ENCODE data around the gene LANCL1. TPM values are rescaled to one million over a fixed set of nuclear protein-coding genes. Genes with fewer than 3 reads are reported as not detected.

Gene LANCL1
- polyA plus RNA-seq, 1 of the 3 experiments (the other 2 are of a cell fraction) = 34.3 TPM

DNA sequence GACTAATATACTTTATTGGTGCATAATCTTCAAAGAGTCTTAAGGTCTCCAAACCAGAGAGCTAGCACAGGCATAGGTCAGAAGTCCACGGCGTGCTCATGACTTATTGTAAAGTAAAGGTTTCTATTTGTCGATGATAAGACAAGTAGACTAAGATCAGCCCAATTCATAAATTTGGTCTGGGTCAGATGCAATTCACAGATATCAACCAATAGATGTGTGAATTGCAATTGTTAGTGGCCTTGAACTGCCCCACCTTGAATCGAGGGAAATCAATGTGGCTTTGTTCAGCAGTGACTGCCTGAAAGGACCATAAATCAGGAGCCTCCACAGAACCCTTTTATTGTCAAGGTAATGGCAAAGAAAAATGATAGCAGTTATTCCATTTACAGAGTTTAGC lies 40.7 kb upstream of the LANCL1 start:
- Histone ChIP-seq H4K20me1 (ENCODE audit: insufficient read depth) (no peaks in the 10 kb centered on the region), H3F3A (replicated peaks; ENCODE audit: insufficient read depth) (no peaks in the 10 kb centered on the region), H3K79me2 (ENCODE audit: insufficient read depth) (no peaks in the 10 kb centered on the region), H3K27ac (ENCODE audit: low read depth in 2 of 2, low read length in 1 of 2) (no peak overlapping the region), H3K36me3 (replicated peaks in 1 of 2; ENCODE audit: control insufficient read depth in 1 of 2, insufficient read depth in 2 of 2, low read length in 1 of 2) (no peaks in the 10 kb centered on the region), H3K9me3 (no peaks in the 10 kb centered on the region), H2AFZ (ENCODE audit: low read depth) (no peak overlapping the region), H3K9me2 (no peaks in the 10 kb centered on the region), H3K4me3 (ENCODE audit: low read depth in 2 of 2, low read length in 1 of 2) (no peak overlapping the region), H3K4me1 (ENCODE audit: control insufficient read depth in 1 of 2, insufficient read depth in 2 of 2, low read depth in 1 of 2, low read length in 1 of 2) (no peaks in the 10 kb centered on the region), H3K27me3 (ENCODE audit: insufficient read depth) (no peaks in the 10 kb centered on the region), H3K9ac (no peak overlapping the region), H3K4me2 (no peak overlapping the region)
- no peak for DNase-seq
- ChIA-PET POLR2A (no interaction called here), CTCF (no interaction called here)
- WGBS (ENCODE audit: low lambda C conversion rate) = 70% methylated on average over 4 of the region's 4 CpGs
- TF ChIP-seq RAD21 (IDR thresholded peaks at IDR 0.05; ENCODE audit: low read length) (no peak), MXI1 (IDR thresholded peaks at IDR 0.05; ENCODE audit: low read depth, low read length) (no peak), ELF1 (IDR thresholded peaks at IDR 0.05) (no peak), MEF2A (IDR thresholded peaks at IDR 0.05; ENCODE audit: borderline replicate concordance, low read depth) (no peak), SIN3A (IDR thresholded peaks at IDR 0.05; ENCODE audit: borderline replicate concordance, low read depth, low read length) (no peak), GABPA (IDR thresholded peaks at IDR 0.05; ENCODE audit: low read depth) (no peak), GATA2 (CRISPR knock-in tag; IDR thresholded peaks at IDR 0.05) (no peak)
- TF ChIP-seq, protein P1, sequence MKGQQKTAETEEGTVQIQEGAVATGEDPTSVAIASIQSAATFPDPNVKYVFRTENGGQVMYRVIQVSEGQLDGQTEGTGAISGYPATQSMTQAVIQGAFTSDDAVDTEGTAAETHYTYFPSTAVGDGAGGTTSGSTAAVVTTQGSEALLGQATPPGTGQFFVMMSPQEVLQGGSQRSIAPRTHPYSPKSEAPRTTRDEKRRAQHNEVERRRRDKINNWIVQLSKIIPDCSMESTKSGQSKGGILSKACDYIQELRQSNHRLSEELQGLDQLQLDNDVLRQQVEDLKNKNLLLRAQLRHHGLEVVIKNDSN (IDR thresholded peaks at IDR 0.05; ENCODE audit: borderline replicate concordance, low read depth) = no peak
- TF ChIP-seq, protein P2, sequence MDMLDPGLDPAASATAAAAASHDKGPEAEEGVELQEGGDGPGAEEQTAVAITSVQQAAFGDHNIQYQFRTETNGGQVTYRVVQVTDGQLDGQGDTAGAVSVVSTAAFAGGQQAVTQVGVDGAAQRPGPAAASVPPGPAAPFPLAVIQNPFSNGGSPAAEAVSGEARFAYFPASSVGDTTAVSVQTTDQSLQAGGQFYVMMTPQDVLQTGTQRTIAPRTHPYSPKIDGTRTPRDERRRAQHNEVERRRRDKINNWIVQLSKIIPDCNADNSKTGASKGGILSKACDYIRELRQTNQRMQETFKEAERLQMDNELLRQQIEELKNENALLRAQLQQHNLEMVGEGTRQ (IDR thresholded peaks at IDR 0.05; ENCODE audit: borderline replicate concordance, low read depth, low read length) = no peak

DNA sequence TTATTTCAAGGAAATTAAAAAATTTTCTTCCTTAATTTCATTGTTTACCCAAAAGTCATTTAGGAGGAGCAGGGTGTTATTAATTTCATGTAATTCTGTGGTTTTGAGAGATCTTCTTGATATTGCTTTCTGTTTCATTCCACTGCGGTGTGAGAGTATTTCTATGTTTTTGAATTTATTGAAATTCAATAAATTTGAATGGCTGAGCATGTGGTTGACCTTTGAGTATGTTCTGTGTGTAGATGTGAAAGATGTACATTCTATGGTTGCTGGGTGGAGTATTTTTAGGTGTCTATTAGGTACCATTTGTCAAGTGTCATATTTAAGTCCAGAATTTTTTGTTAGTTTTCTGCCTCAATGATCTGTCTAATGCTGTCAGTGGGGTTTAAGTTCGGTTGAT lies 39.4 kb upstream of the LANCL1 start:
- CTCF ChIA-PET = no interaction called here
- POLR2A ChIA-PET = no interaction called here

More for the DNA sequence above, 39.4 kb upstream of the LANCL1 start:
- H3K27me3 ChIP-seq (ENCODE audit: insufficient read depth) = no peaks in the 10 kb centered on the region
- no peak overlapping the region for H3K4me3 ChIP-seq (ENCODE audit: low read depth in 2 of 2, low read length in 1 of 2)
- DNase-seq = no peak
- no peak overlapping the region for H3K27ac ChIP-seq (ENCODE audit: low read depth in 2 of 2, low read length in 1 of 2)
- H2AFZ ChIP-seq (ENCODE audit: low read depth) = no peak overlapping the region
- H3K4me2 ChIP-seq = no peak overlapping the region
- WGBS (ENCODE audit: low lambda C conversion rate) = 40% methylated on average over 2 of the region's 2 CpGs
- H3K9me3 ChIP-seq = no peaks in the 10 kb centered on the region
- no peaks in the 10 kb centered on the region for H3K79me2 ChIP-seq (ENCODE audit: insufficient read depth)
- H3K36me3 ChIP-seq (replicated peaks in 1 of 2; ENCODE audit: control insufficient read depth in 1 of 2, insufficient read depth in 2 of 2, low read length in 1 of 2) = no peaks in the 10 kb centered on the region
- no peaks in the 10 kb centered on the region for H3F3A ChIP-seq (replicated peaks; ENCODE audit: insufficient read depth)
- H3K9ac ChIP-seq = no peak overlapping the region
- no peaks in the 10 kb centered on the region for H3K9me2 ChIP-seq
- TF ChIP-seq NRF1 (IDR thresholded peaks at IDR 0.05; ENCODE audit: low read depth, low read length) = no peak
- no peak for TF ChIP-seq JUND (IDR thresholded peaks at IDR 0.05)
- TF ChIP-seq, protein P3, sequence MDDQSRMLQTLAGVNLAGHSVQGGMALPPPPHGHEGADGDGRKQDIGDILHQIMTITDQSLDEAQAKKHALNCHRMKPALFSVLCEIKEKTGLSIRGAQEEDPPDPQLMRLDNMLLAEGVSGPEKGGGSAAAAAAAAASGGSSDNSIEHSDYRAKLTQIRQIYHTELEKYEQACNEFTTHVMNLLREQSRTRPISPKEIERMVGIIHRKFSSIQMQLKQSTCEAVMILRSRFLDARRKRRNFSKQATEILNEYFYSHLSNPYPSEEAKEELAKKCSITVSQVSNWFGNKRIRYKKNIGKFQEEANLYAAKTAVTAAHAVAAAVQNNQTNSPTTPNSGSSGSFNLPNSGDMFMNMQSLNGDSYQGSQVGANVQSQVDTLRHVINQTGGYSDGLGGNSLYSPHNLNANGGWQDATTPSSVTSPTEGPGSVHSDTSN (IDR thresholded peaks at IDR 0.05) = no peak
- TF ChIP-seq EZH2phosphoT487 (IDR thresholded peaks at IDR 0.05; ENCODE audit: borderline replicate concordance, low read depth) = no peak
- TF ChIP-seq, protein P1 (IDR thresholded peaks at IDR 0.05; ENCODE audit: borderline replicate concordance, low read depth) = no peak
- TF ChIP-seq ELF1 (IDR thresholded peaks at IDR 0.05) = no peak
- TF ChIP-seq MEF2A (IDR thresholded peaks at IDR 0.05; ENCODE audit: borderline replicate concordance, low read depth) = no peak
- H4K20me1 ChIP-seq (ENCODE audit: insufficient read depth) = no peaks in the 10 kb centered on the region
- no peaks in the 10 kb centered on the region for H3K4me1 ChIP-seq (ENCODE audit: control insufficient read depth in 1 of 2, insufficient read depth in 2 of 2, low read depth in 1 of 2, low read length in 1 of 2)

Measured in SK-N-SH (cell line).